Measurements from ENCODE around the gene ALOXE3.
"Not testable (repeated sequence)": the region's sequence is repeated elsewhere in the genome, so short reads cannot be mapped to it uniquely, and the experiment has no call there.

Gene ALOXE3

DNA sequence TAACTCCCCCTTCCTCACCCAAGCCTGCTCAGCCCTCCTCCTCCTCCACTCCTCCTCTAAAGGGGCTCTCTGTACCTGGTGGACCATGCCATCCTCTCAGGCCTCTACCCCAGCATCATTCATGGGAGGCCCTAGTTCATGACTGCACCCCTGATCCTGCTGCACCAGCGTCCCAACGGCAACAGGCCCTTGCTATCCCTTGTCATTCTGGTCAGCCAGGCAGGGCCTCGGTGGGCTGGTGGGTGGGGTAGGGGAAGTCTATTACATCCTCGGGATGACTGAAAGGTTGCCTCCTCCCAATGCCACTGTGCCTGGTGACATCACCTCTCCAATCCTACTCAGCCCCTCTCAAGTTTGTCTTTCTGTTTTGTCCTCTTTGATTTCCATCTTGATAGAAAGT lies 50.5 kb downstream of the ALOXE3 start:
- DNase-seq (ENCODE audit: low read depth): no peak
- H3K4me3 ChIP-seq (ENCODE audit: low read depth, low read length): no peak overlapping the region
- TF ChIP-seq, protein P1, sequence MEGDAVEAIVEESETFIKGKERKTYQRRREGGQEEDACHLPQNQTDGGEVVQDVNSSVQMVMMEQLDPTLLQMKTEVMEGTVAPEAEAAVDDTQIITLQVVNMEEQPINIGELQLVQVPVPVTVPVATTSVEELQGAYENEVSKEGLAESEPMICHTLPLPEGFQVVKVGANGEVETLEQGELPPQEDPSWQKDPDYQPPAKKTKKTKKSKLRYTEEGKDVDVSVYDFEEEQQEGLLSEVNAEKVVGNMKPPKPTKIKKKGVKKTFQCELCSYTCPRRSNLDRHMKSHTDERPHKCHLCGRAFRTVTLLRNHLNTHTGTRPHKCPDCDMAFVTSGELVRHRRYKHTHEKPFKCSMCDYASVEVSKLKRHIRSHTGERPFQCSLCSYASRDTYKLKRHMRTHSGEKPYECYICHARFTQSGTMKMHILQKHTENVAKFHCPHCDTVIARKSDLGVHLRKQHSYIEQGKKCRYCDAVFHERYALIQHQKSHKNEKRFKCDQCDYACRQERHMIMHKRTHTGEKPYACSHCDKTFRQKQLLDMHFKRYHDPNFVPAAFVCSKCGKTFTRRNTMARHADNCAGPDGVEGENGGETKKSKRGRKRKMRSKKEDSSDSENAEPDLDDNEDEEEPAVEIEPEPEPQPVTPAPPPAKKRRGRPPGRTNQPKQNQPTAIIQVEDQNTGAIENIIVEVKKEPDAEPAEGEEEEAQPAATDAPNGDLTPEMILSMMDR (conservative IDR thresholded peaks at IDR 0.05; ENCODE audit: low read depth, low read length): no peak

DNA sequence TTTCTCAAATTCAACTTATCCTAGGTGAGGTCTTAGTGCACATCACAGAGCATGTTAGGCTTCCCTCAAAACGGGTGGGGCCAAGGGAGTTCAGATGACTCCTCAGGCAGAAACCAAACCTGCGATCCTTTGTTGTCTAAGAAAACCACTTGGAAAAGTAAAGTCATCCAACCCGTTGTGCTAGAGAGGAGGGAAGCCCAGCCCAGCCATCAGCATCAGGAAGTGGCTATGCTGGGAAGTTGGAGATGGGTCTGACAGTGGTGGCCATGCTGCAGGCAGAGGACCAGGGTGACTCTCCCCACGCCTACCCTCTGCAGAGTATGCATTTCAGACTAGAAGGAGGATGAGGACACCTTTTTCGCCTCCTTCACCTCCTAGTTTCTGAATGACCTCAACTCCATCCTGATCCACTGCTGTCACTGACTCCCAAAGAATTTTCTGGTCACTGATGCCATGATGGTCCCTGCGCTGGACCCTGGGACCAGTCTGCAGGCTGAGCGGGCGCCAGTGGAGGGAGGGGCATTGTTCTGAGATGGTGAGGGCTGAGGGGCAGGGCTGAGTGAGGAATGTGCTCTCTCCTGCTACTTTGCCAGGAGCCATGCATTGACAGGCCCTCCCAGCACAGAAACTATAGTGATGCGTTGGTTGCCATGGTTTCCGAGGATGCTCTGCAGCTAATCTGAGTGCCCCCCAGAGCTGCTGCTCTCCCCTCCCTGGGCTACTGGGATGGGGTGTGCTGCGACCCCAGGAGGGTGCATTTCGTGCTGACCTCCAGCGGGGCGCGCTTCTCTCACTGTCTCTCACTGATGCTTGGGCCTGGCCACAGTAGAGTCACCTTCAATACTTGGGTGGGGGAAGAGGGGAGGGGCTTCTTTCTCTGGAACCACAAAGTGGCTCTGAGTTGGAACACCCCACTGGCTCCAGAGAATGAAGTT lies 51.2 kb downstream of the ALOXE3 start:
- no peak for DNase-seq (ENCODE audit: low read depth)
- TF ChIP-seq, protein P1 (conservative IDR thresholded peaks at IDR 0.05; ENCODE audit: low read depth, low read length): no peak
- H3K4me3 ChIP-seq (ENCODE audit: low read depth, low read length): no peak overlapping the region

DNA sequence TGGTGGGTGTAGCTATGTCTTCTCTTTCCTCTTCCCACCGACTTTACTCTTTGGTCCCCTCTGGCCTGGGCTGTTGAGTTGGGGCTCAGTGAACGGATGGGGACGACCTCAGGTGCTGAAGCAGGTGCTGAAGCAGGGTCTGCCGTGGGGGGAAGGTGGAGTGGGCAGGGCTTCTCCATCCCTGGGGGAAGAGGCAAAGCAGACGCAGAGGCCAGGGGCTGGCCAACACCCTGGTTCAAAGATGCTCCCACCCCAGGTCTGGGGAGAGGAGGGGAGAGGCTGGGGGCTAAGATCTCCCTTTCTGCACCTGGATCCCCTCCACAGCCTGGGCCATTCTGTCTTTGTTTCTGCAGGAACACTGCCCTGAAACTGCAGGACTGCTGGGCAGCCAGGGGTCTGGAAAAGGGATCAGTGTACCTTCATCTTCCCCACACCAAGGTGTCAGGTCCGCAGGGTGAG lies 53.7 kb downstream of the ALOXE3 start:
- TF ChIP-seq, protein P1 (conservative IDR thresholded peaks at IDR 0.05; ENCODE audit: low read depth, low read length): no peak
- no peak overlapping the region for H3K4me3 ChIP-seq (ENCODE audit: low read depth, low read length)
- DNase-seq (ENCODE audit: low read depth): no peak

DNA sequence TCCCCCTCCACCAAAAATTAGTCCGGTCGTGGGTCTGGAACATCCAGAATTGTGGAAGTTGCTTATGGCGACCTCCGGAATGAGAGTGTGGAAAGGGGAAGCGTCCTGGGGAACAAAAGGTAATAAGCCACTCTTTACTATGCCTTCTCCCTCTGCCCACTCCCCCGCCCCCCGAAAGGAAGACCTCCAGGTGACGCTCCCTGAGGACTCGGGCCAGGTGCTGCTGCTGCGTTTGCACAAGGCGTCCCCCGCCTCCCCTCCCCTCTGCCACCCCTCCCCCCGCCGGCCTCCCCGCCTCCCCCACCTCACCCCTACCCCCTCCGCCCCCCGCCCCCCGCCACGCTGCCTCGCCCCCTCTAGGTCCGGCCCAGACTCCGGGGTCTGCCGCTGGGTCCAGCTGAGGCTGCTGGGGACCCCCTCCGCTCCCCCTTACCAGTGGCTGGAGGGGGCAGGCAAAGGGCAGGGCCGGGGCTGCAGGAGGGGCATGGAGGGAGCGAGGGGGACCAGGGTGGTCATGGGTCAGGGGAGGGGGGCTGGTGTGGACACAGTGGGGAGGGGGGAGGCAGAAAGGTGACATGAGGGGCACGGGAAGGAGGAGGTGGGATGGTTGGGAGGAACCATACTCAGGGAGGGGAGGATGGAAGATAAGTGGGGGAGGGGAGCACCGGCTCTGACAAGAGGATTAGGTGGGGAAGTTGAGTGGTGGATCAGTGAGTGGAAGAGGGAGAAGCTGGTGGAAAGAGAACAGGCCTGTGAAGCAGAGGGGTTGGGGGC lies 54.4 kb downstream of the ALOXE3 start:
- TF ChIP-seq, protein P1 (conservative IDR thresholded peaks at IDR 0.05; ENCODE audit: low read depth, low read length): no peak
- no peak overlapping the region for H3K4me3 ChIP-seq (ENCODE audit: low read depth, low read length)
- DNase-seq (ENCODE audit: low read depth): no peak

DNA sequence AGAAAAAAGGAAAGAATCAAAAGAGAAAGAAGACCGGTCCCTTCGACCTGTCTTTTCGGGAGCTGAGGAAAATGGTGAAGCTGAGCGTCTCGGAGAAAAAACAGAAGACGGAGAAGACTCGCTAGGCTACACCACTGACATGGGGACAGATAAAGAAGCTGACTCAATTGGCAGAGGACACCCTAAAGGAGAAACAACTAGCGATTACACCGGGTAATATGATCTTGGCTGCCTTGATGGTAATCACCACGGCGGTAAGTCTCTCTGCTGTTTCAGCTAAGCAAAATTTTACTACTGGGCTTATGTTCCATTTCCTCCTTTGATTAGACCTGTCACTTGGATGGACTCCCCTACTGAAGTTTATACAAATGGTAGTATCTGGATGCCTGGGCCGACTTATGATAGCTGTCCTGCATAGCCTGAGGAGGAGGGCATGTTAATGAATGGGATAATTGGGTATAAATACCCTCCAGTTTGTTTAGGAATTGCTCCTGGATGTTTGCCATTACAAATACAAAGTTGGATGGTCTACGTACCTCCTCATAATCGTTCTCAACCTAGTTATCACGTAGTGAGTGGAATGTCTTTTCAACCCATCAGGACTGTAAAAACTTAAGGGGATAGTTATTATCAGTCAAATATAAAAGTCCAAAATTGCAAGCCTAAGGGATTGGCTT lies 55.4 kb downstream of the ALOXE3 start:
- peak overlapping the region; percentile 39 for H3K4me3 ChIP-seq (ENCODE audit: low read depth, low read length)
- DNase-seq (ENCODE audit: low read depth): peak; percentile 13

DNA sequence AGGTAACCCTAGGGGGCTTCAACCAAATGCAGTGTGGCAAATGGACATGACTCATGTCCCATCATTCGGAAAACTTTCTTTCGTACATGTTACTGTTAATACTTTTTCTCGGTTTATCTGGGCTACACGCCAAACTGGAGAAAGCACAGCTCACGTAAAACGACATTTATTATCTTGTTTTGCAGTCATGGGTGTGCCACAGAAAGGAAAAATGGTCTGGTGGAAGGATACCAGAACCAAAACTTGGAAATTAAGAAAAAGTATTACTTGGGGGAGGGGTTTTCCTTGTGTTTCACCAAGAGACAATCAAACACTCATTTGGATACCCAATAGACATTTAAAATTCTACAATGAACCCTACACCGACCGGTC lies 55.9 kb downstream of the ALOXE3 start:
- H3K4me3 ChIP-seq (ENCODE audit: low read depth, low read length): peak overlapping the region; percentile 39
- DNase-seq (ENCODE audit: low read depth): peak; percentile 56
- TF ChIP-seq, protein P1 (conservative IDR thresholded peaks at IDR 0.05; ENCODE audit: low read depth, low read length): no peak

More for the DNA sequence above, 55.4 kb downstream of the ALOXE3 start:
- TF ChIP-seq, protein P1 (conservative IDR thresholded peaks at IDR 0.05; ENCODE audit: low read depth, low read length): no peak

DNA sequence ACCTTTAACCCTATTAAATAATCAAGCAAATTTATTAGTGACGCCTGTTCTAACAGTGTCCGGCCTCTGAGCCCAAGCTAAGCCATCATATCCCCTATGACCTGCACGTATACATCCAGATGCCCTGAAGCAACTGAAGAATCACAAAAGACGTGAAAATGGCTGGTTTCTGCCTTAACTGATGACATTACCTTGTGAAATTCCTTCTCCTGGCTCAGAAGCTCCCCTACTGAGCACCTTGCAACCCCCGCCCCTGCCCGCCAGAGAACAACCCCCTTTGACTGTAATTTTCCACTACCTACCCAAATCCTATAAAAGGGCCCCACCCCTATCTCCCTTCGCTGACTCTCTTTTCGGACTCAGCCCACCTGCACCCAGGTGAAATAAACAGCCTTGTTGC lies 56.5 kb downstream of the ALOXE3 start:
- H3K4me3 ChIP-seq (ENCODE audit: low read depth, low read length); DNase-seq (ENCODE audit: low read depth): not testable (repeated sequence)
